ENCODE data around the gene CNPY1. TPM values are rescaled to one million over a fixed set of nuclear protein-coding genes. Genes with fewer than 3 reads are reported as not detected.

Gene CNPY1
- total and polyA plus RNA-seq, 4 donors, result not detected

GRCh38 chr7:155589001-155589980, 42.9 kb upstream of the CNPY1 start (continued):
- no peak for TF ChIP-seq REST (IDR thresholded peaks at IDR 0.05)
- TF ChIP-seq MAX (IDR thresholded peaks at IDR 0.05), result no peak
- no peak for TF ChIP-seq NR2F2 (IDR thresholded peaks at IDR 0.05)
- TF ChIP-seq YY1 (IDR thresholded peaks at IDR 0.05), result no peak
- TF ChIP-seq JUND (IDR thresholded peaks at IDR 0.05), result no peak
- no peak for TF ChIP-seq EGR1 (IDR thresholded peaks at IDR 0.05; ENCODE audit: low read depth in 2 of 2)

GRCh38 chr7:155588468-155588998, 42.2 kb upstream of the CNPY1 start:
- WGBS, result 92% methylated on average over 10 of the region's 10 CpGs
- Histone ChIP-seq H3K9me3 (ENCODE audit: control insufficient read depth in 4 of 4, low read length in 3 of 4) (no peaks in the 10 kb centered on the region), H3K4me1 (ENCODE audit: control insufficient read depth in 4 of 4, insufficient read depth in 4 of 4, low read length in 3 of 4) (peaks cover 0 to 2% (median 0%) of the 10 kb centered on the region in 4 donors), H3K4me3 (ENCODE audit: low read depth in 1 of 3, low read length in 3 of 3) (no peak overlapping the region), H3K36me3 (ENCODE audit: control insufficient read depth in 4 of 4, insufficient read depth in 3 of 4, low read depth in 1 of 4, low read length in 3 of 4) (no peaks in the 10 kb centered on the region), H3K27me3 (ENCODE audit: control insufficient read depth in 4 of 4, insufficient read depth in 4 of 4, low read length in 3 of 4) (no peaks in the 10 kb centered on the region), H3K9ac (ENCODE audit: low read depth in 1 of 2, low read length in 2 of 2) (no peak overlapping the region), H3K27ac (ENCODE audit: low read depth in 1 of 2, low read length in 2 of 2) (no peak overlapping the region)
- TF ChIP-seq HNF4G (IDR thresholded peaks at IDR 0.05) (no peak), FOXA1 (IDR thresholded peaks at IDR 0.05) (no peak), RAD21 (IDR thresholded peaks at IDR 0.05) (no peak)
- no peak for DNase-seq (ENCODE audit: low spot score)

GRCh38 chr7:155587486-155587885, 41.1 kb upstream of the CNPY1 start:
- Histone ChIP-seq H3K9me3 (ENCODE audit: control insufficient read depth in 4 of 4, low read length in 3 of 4) (no peaks in the 10 kb centered on the region), H3K9ac (ENCODE audit: low read depth in 1 of 2, low read length in 2 of 2) (no peak overlapping the region), H3K27me3 (ENCODE audit: control insufficient read depth in 4 of 4, insufficient read depth in 4 of 4, low read length in 3 of 4) (no peaks in the 10 kb centered on the region), H3K4me1 (ENCODE audit: control insufficient read depth in 4 of 4, insufficient read depth in 4 of 4, low read length in 3 of 4) (peaks cover 0 to 2% (median 0%) of the 10 kb centered on the region in 4 donors), H3K4me3 (ENCODE audit: low read depth in 1 of 3, low read length in 3 of 3) (no peak overlapping the region), H3K27ac (ENCODE audit: low read depth in 1 of 2, low read length in 2 of 2) (no peak overlapping the region), H3K36me3 (ENCODE audit: control insufficient read depth in 4 of 4, insufficient read depth in 3 of 4, low read depth in 1 of 4, low read length in 3 of 4) (no peaks in the 10 kb centered on the region)
- 94% methylated on average over 10 of the region's 10 CpGs for WGBS
- DNase-seq (ENCODE audit: low spot score), result no peak
- no peak for TF ChIP-seq GABPA (IDR thresholded peaks at IDR 0.05 in 1 of 2, conservative IDR thresholded peaks at IDR 0.05 in 1 of 2)
- TF ChIP-seq HNF4G (IDR thresholded peaks at IDR 0.05), result no peak
- TF ChIP-seq RAD21 (IDR thresholded peaks at IDR 0.05), result no peak
- no peak for TF ChIP-seq TAF1 (conservative IDR thresholded peaks at IDR 0.05)
- no peak for TF ChIP-seq CTCF (IDR thresholded peaks at IDR 0.05; ENCODE audit: low read depth, low read length, missing input control)
- TF ChIP-seq FOXA2 (IDR thresholded peaks at IDR 0.05), result no peak
- no peak for TF ChIP-seq RXRA (IDR thresholded peaks at IDR 0.05)
- no peak for TF ChIP-seq HNF4A (conservative IDR thresholded peaks at IDR 0.05)
- TF ChIP-seq MAX (IDR thresholded peaks at IDR 0.05), result no peak
- no peak for TF ChIP-seq FOXA1 (IDR thresholded peaks at IDR 0.05)
- no peak for TF ChIP-seq EGR1 (IDR thresholded peaks at IDR 0.05; ENCODE audit: low read depth in 2 of 2)
- no peak for TF ChIP-seq YY1 (IDR thresholded peaks at IDR 0.05)
- TF ChIP-seq NR2F2 (IDR thresholded peaks at IDR 0.05), result no peak
- no peak for TF ChIP-seq SP1 (IDR thresholded peaks at IDR 0.05)
- TF ChIP-seq ZBTB33 (IDR thresholded peaks at IDR 0.05), result no peak
- TF ChIP-seq JUND (IDR thresholded peaks at IDR 0.05), result no peak
